Measurements from ENCODE around the gene TRAPPC11. TPM values are rescaled to one million over a fixed set of nuclear protein-coding genes. Genes with fewer than 3 reads are reported as not detected.

Gene TRAPPC11
- total and polyA plus RNA-seq, 9 of the 15 experiments (the other 6 are each of a cell fraction or from before 2014, with no cell fraction given) = 11.6 to 49.0 (median 28.7) TPM

GRCh38 chr4:183635321-183635720, 23.8 kb upstream of the TRAPPC11 start:
- Histone ChIP-seq H3K9me3 (replicated peaks; ENCODE audit: control insufficient read depth, insufficient read depth, low read depth, low read length) (no peaks in the 10 kb centered on the region), H2AFZ (ENCODE audit: low read depth, low read length) (0 out of 2 replicates have a peak overlapping the region, but pooled peaks have one; percentile 37), H4K20me1 (replicated peaks; ENCODE audit: control insufficient read depth, insufficient read depth, low read length) (no peaks in the 10 kb centered on the region), H3K27me3 (ENCODE audit: control insufficient read depth in 2 of 2, insufficient read depth in 2 of 2, low read length in 2 of 2) (no peaks in the 10 kb centered on the region), H3K4me1 (replicated peaks in 1 of 2; ENCODE audit: control insufficient read depth in 2 of 2, insufficient read depth in 2 of 2, low read length in 2 of 2) (peaks cover 5 to 6% of the 10 kb centered on the region in 2 experiments; a peak in 3 of 5 replicates), H3K4me3 (no peak overlapping the region), H3K27ac (ENCODE audit: extremely low read depth, low read depth, low read length) (no peak overlapping the region), H3K79me2 (ENCODE audit: control insufficient read depth, insufficient read depth, low read length) (no peaks in the 10 kb centered on the region), H3K9me1 (ENCODE audit: control insufficient read depth, insufficient read depth, low read length) (peaks cover 4% of the 10 kb centered on the region), H3K4me2 (ENCODE audit: insufficient read depth, low read length) (no peak overlapping the region), H3K9ac (ENCODE audit: insufficient read depth in 1 of 2, low read depth in 2 of 2, low read length in 2 of 2) (no peak overlapping the region), H3K36me3 (ENCODE audit: control insufficient read depth, insufficient read depth, low read length) (no peaks in the 10 kb centered on the region)
- 54% methylated on average over 10 of the region's 10 CpGs for WGBS (ENCODE audit: insufficient coverage, low coverage, missing lambda C conversion rate)
- intact Hi-C loops (cut with micrococcal nuclease) (no loop called here), in situ Hi-C loops (cut with MboI) (no loop called here)
- ChIA-PET POLR2A (no interaction called here), CTCF (ENCODE audit: low intra/inter-chr PET ratio) (no interaction called here)
- FAIRE-seq (no peak), ATAC-seq (no peak), DNase-seq (ENCODE audit: extremely low read depth in 1 of 4, low spot score in 3 of 4) (no peak)
- TF ChIP-seq SPI1 (IDR thresholded peaks at IDR 0.05; ENCODE audit: borderline replicate concordance, low read depth, low read length) (0 out of 2 replicates have a peak, but pooled peaks have one; percentile 22), LEF1 (IDR thresholded peaks at IDR 0.05) (no peak)
- BruUV-seq (replicated peaks) = no TSS peak

GRCh38 chr4:183635741-183636140, 23.4 kb upstream of the TRAPPC11 start:
- BruUV-seq (replicated peaks) = no TSS peak
- no peak overlapping the region for H3K27ac ChIP-seq (ENCODE audit: extremely low read depth, low read depth, low read length)
- no peak for ATAC-seq
- WGBS (ENCODE audit: insufficient coverage, low coverage, missing lambda C conversion rate) = 56% methylated on average over 5 of the region's 5 CpGs
- CTCF ChIA-PET (ENCODE audit: low intra/inter-chr PET ratio) = no interaction called here
- no peak overlapping the region for H3K4me3 ChIP-seq
- no peak for FAIRE-seq
- no peaks in the 10 kb centered on the region for H3K9me3 ChIP-seq (replicated peaks; ENCODE audit: control insufficient read depth, insufficient read depth, low read depth, low read length)
- peaks cover 5 to 6% of the 10 kb centered on the region in 2 experiments; a peak in 3 of 5 replicates for H3K4me1 ChIP-seq (replicated peaks in 1 of 2; ENCODE audit: control insufficient read depth in 2 of 2, insufficient read depth in 2 of 2, low read length in 2 of 2)
- no peak overlapping the region for H3K4me2 ChIP-seq (ENCODE audit: insufficient read depth, low read length)
- H4K20me1 ChIP-seq (replicated peaks; ENCODE audit: control insufficient read depth, insufficient read depth, low read length) = no peaks in the 10 kb centered on the region
- no peaks in the 10 kb centered on the region for H3K36me3 ChIP-seq (ENCODE audit: control insufficient read depth, insufficient read depth, low read length)
- POLR2A ChIA-PET = no interaction called here
- no peak overlapping the region for H3K9ac ChIP-seq (ENCODE audit: insufficient read depth in 1 of 2, low read depth in 2 of 2, low read length in 2 of 2)
- no peaks in the 10 kb centered on the region for H3K79me2 ChIP-seq (ENCODE audit: control insufficient read depth, insufficient read depth, low read length)
- intact Hi-C loops (cut with micrococcal nuclease) (no loop called here), in situ Hi-C loops (cut with MboI) (no loop called here)
- H2AFZ ChIP-seq (ENCODE audit: low read depth, low read length) = no peak overlapping the region
- peaks cover 4% of the 10 kb centered on the region for H3K9me1 ChIP-seq (ENCODE audit: control insufficient read depth, insufficient read depth, low read length)
- no peaks in the 10 kb centered on the region for H3K27me3 ChIP-seq (ENCODE audit: control insufficient read depth in 2 of 2, insufficient read depth in 2 of 2, low read length in 2 of 2)
- no peak for DNase-seq (ENCODE audit: extremely low read depth in 1 of 4, low spot score in 3 of 4)
- TF ChIP-seq ZBED1 (IDR thresholded peaks at IDR 0.05) (no peak), YBX1 (IDR thresholded peaks at IDR 0.05) (no peak), CBX1 (IDR thresholded peaks at IDR 0.05; ENCODE audit: low read depth) (no peak), SRSF3 (IDR thresholded peaks at IDR 0.05; ENCODE audit: insufficient read depth, low read length) (no peak), SAP30 (IDR thresholded peaks at IDR 0.05; ENCODE audit: borderline replicate concordance, insufficient read depth, low read depth, low read length, poor library complexity, severe bottlenecking) (no peak), NFE2L1 (tag; IDR thresholded peaks at IDR 0.05; ENCODE audit: borderline replicate concordance, low read depth) (no peak), ATF6 (CRISPR knock-in tag; IDR thresholded peaks at IDR 0.05) (no peak), ZNF239 (CRISPR knock-in tag; IDR thresholded peaks at IDR 0.05) (no peak), HINFP (tag; conservative IDR thresholded peaks at IDR 0.05; ENCODE audit: low read depth) (no peak), TCFL5 (CRISPR knock-in tag; conservative IDR thresholded peaks at IDR 0.05) (no peak)
